GM12873 (cell line): Measurements from ENCODE around the gene RTL10.

Source experiments
- TF ChIP-seq, protein P1 (sequence below): IDR thresholded peaks from 2 replicates; pipeline ENCODE4 v1.5.1; 2012; ENCODE audit warnings: low read depth, mild to moderate bottlenecking, moderate library complexity, low read length, control low read depth; ENCODE audit not compliant: insufficient read depth; ENCODE audit errors: missing control alignments

The RTL10 gene

GRCh38 chr22:19807914-19808872 lies 46.5 kb downstream of the RTL10 start:
- TF ChIP-seq, protein P1, sequence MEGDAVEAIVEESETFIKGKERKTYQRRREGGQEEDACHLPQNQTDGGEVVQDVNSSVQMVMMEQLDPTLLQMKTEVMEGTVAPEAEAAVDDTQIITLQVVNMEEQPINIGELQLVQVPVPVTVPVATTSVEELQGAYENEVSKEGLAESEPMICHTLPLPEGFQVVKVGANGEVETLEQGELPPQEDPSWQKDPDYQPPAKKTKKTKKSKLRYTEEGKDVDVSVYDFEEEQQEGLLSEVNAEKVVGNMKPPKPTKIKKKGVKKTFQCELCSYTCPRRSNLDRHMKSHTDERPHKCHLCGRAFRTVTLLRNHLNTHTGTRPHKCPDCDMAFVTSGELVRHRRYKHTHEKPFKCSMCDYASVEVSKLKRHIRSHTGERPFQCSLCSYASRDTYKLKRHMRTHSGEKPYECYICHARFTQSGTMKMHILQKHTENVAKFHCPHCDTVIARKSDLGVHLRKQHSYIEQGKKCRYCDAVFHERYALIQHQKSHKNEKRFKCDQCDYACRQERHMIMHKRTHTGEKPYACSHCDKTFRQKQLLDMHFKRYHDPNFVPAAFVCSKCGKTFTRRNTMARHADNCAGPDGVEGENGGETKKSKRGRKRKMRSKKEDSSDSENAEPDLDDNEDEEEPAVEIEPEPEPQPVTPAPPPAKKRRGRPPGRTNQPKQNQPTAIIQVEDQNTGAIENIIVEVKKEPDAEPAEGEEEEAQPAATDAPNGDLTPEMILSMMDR: no peak

GRCh38 chr22:19807161-19807913 lies 47.3 kb downstream of the RTL10 start:
- TF ChIP-seq, protein P1: no peak

DNA sequence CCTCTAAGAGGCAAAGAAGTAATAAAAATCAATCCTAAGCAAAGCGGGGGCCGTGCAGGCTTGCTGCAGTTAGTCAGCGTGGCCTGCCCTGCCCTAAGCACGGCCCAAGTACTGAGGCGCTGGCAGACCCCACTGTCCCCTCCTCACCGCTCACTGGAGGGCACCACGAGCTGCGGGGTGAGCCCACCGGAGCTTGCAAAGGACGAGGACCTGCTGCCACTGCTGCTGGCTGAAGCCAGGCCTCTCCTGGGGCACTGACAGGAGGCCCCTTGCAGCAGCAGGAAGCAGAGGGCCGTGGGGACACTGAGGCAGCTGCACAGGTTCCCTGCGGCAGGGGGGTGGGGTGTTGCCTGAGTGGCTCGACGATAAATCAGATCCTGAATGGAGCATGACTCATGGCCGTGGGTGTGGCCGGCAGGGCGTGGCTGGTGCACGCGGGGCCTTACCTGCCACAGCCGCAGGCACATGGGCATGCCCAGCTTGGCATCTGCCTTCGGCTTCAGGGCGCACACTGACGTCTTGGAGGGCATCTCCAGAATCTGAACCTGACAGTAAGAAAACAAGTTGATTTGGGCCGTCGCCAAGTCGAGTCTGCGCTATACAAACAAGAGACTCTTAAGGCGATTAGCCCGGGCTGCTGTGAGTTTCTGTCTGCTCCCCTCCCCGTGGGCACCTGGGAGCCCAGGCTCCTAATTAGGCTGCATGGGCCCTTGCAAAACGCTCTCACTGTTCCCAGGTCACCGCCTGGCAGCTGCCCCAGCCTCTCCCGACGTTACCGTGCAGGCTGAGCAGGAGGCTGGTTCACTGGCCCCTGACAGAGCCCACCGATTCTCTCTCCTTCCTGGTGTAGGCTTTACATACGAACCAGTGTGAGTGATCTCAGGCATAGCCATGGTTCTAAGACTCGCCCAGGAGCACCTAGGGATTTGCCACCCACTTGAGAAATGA lies 48.2 kb downstream of the RTL10 start:
- TF ChIP-seq, protein P1: no peak

DNA sequence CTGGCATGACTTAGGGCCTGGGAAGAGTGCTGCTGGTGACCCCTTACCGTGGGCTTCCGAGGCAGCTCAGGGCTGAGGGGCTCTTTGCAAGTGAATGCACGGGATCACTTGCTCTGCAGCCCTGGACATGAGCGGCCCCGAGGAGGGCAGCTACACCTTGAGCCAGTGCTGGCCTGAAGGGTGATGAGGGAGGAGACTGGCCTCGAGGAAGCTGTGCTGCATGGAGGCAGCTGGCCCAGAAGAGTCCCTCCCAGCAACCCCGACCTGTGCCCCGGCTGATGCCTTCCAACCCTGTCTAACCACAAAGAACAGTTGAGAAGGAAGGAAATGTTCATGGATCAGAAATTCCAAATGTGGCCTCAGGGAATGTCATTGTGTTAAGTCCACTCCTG lies 48.9 kb downstream of the RTL10 start:
- TF ChIP-seq, protein P1: no peak
